Measurements from ENCODE around the gene GNA12.

GNA12 gene

GRCh38 chr7:2774280-2774679, 69.8 kb downstream of the GNA12 start:
- DNase-seq (ENCODE audit: extremely low spot score): no peak
- TF ChIP-seq, protein P1, sequence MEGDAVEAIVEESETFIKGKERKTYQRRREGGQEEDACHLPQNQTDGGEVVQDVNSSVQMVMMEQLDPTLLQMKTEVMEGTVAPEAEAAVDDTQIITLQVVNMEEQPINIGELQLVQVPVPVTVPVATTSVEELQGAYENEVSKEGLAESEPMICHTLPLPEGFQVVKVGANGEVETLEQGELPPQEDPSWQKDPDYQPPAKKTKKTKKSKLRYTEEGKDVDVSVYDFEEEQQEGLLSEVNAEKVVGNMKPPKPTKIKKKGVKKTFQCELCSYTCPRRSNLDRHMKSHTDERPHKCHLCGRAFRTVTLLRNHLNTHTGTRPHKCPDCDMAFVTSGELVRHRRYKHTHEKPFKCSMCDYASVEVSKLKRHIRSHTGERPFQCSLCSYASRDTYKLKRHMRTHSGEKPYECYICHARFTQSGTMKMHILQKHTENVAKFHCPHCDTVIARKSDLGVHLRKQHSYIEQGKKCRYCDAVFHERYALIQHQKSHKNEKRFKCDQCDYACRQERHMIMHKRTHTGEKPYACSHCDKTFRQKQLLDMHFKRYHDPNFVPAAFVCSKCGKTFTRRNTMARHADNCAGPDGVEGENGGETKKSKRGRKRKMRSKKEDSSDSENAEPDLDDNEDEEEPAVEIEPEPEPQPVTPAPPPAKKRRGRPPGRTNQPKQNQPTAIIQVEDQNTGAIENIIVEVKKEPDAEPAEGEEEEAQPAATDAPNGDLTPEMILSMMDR (IDR thresholded peaks at IDR 0.05; ENCODE audit: control extremely low read depth, extremely low read depth, low read depth, missing control alignments): no peak
- ChIA-PET CTCF (interaction anchor here (0.7 kb wide), 1 partner anchor 64 kb away, joined by 3 read pairs; no protein-coding TSS in a partner anchor), POLR2A (no interaction called here)

- TF ChIP-seq, protein P1 (IDR thresholded peaks at IDR 0.05; ENCODE audit: control extremely low read depth, extremely low read depth, low read depth, missing control alignments): no peak
- CTCF ChIA-PET: interaction anchor here (0.7 to 1.4 kb wide), 3 partner anchors 8 to 63 kb away, joined by 3 to 4 read pairs (median 4); no protein-coding TSS in a partner anchor
- DNase-seq (ENCODE audit: extremely low spot score): no peak
- POLR2A ChIA-PET: no interaction called here
These were observed 70.5 kb downstream of the GNA12 start for GRCh38 chr7:2773608-2774007.

DNA sequence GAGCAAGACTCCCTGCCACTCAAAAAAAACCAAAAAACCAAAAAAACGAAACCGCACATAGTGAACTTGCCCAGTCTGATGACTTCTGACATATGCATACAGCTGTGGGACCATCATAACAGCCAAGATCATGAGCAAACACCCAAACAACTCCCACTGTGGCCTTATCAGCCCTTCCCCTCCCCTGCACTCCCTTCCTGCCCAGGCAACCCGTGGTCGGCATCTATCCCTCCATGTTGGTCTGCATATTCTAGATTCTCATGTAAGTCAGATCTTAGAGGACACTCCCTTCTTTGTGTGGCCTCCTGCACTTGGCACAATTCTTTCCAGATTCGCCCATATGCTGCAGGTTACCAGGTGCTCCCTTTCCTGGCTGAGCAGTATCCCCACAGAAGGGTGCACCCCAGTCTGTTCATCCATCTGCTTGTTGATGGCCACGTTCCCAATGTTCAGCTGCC, 72.8 kb downstream of the GNA12 start:
- no peak for DNase-seq (ENCODE audit: extremely low spot score)
- ChIA-PET POLR2A (no interaction called here), CTCF (interaction anchor here (1.3 to 4.4 kb wide), 2 partner anchors 12 to 61 kb away, joined by 3 to 27 read pairs; no protein-coding TSS in a partner anchor)
- TF ChIP-seq, protein P1 (IDR thresholded peaks at IDR 0.05; ENCODE audit: control extremely low read depth, extremely low read depth, low read depth, missing control alignments): no peak

GRCh38 chr7:2764621-2765020, 79.5 kb downstream of the GNA12 start:
- CTCF ChIA-PET: no interaction called here

DNA sequence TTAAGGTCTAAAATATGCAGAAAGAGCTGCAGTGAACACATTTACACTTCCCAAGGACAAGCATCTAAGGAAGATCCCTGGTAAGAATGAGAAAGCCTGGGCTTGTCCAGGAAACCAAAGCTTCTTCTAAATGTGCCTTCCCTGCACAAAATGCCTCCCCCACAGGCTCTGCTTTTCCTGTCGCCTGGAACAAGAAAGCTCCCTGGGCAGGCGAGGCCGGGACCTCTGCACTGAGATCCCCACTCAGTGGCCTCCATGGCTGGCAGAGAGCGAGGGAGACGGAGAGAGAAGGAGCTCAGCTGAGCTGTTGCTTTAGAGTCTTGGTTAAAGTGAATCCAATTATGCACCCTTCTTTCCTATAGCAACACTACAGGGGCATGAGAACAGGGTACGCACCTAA, 80.5 kb downstream of the GNA12 start:
- POLR2A ChIA-PET: interaction anchor here (0.7 kb wide), 1 partner anchor 53 kb away, joined by 4 read pairs; no protein-coding TSS in a partner anchor
- CTCF ChIA-PET: interaction anchor here (0.7 to 1.4 kb wide), 5 partner anchors 12 to 101 kb away, joined by 3 to 5 read pairs (median 4); no protein-coding TSS in a partner anchor
- DNase-seq (ENCODE audit: extremely low spot score): no peak
- TF ChIP-seq, protein P1 (IDR thresholded peaks at IDR 0.05; ENCODE audit: control extremely low read depth, extremely low read depth, low read depth, missing control alignments): no peak

More at GRCh38 chr7:2764621-2765020, 79.5 kb downstream of the GNA12 start:
- POLR2A ChIA-PET: no interaction called here
- DNase-seq (ENCODE audit: extremely low spot score): no peak
- TF ChIP-seq, protein P1 (IDR thresholded peaks at IDR 0.05; ENCODE audit: control extremely low read depth, extremely low read depth, low read depth, missing control alignments): no peak

GRCh38 chr7:2761801-2762497, 82.2 kb downstream of the GNA12 start:
- no peak for DNase-seq (ENCODE audit: extremely low spot score)
- TF ChIP-seq, protein P1 (IDR thresholded peaks at IDR 0.05; ENCODE audit: control extremely low read depth, extremely low read depth, low read depth, missing control alignments): no peak
- POLR2A ChIA-PET: no interaction called here
- CTCF ChIA-PET: interaction anchor here (0.8 to 5.0 kb wide), 8 partner anchors 8 to 51 kb away, joined by 3 to 27 read pairs (median 6); no protein-coding TSS in a partner anchor

Data from GM10248 (cell line).